CD14-positive monocyte (primary cell): ENCODE data around the gene CDH13. TPM values are rescaled to one million over a fixed set of nuclear protein-coding genes. Genes with fewer than 3 reads are reported as not detected.

Experiments
- DNase-seq, 3 donors: peaks; one replicate each; pipeline ENCODE4 v3.0.0-alpha.2; 2011 to 2022
- H2AFZ ChIP-seq: 2 replicates; pipeline ENCODE4 v1.6.0; 2012; ENCODE audit warnings: mild to moderate bottlenecking, low read depth, low read length, inconsistent platforms; ENCODE audit not compliant: insufficient read depth, poor library complexity, severe bottlenecking
- H3K27ac ChIP-seq, 2 donors: 1 replicate in 1 of 2; 2 replicates in 1 of 2; pipeline ENCODE4 v1.5.1; 2012 to 2013; ENCODE audit warnings: low read length in 2 of 2, control low read depth in 1 of 2, inconsistent platforms in 1 of 2, low read depth in 1 of 2, mild to moderate bottlenecking in 1 of 2
- H3K27me3 ChIP-seq, 2 donors: one replicate each; pipeline versions ENCODE4 v1.6.0 to v1.6.1; 2011 to 2013; ENCODE audit warnings: low read length in 2 of 2; ENCODE audit not compliant: control insufficient read depth in 2 of 2, insufficient read depth in 2 of 2
- H3K36me3 ChIP-seq, 2 donors: replicated peaks in 1 of 2; 1 replicate in 1 of 2; 2 replicates in 1 of 2; pipeline versions ENCODE4 v1.5.1 to v1.6.1; 2012 to 2013; ENCODE audit warnings: low read length in 2 of 2, control low read depth in 1 of 2, inconsistent platforms in 1 of 2, mild to moderate bottlenecking in 1 of 2; ENCODE audit not compliant: insufficient read depth in 2 of 2, control insufficient read depth in 1 of 2
- H3K4me1 ChIP-seq, 2 donors: 1 replicate in 1 of 2; 2 replicates in 1 of 2; pipeline versions ENCODE4 v1.5.1 to v1.6.1; 2012 to 2013; ENCODE audit warnings: low read length in 2 of 2, control low read depth in 1 of 2, inconsistent platforms in 1 of 2, mild to moderate bottlenecking in 1 of 2, moderate library complexity in 1 of 2; ENCODE audit not compliant: insufficient read depth in 2 of 2, control insufficient read depth in 1 of 2
- H3K4me2 ChIP-seq: replicated peaks from 2 replicates; pipeline ENCODE3; 2012; ENCODE audit warnings: low read length, moderate library complexity, mild to moderate bottlenecking; ENCODE audit not compliant: poor library complexity, severe bottlenecking; ENCODE audit errors: extremely low read depth
- H3K4me3 ChIP-seq, 3 experiments: fragments of 200-600 bp in 1 of 3; sonication (generic) in 1 of 3; replicated peaks in 1 of 3; 1 replicate in 2 of 3; 2 replicates in 1 of 3; pipeline ENCODE4 v1.5.1; 2011 to 2013; ENCODE audit warnings: low read length in 3 of 3, mild to moderate bottlenecking in 3 of 3, control low read depth in 2 of 3, low read depth in 2 of 3, inconsistent platforms in 1 of 3, moderate library complexity in 1 of 3
- H3K79me2 ChIP-seq: 2 replicates; pipeline ENCODE4 v1.6.0; 2012; ENCODE audit warnings: mild to moderate bottlenecking, control low read depth, inconsistent platforms, low read length, moderate library complexity; ENCODE audit not compliant: insufficient read depth
- H3K9ac ChIP-seq: 2 replicates; pipeline ENCODE4 v1.6.0; 2017; ENCODE audit warnings: low read length, mild to moderate bottlenecking; ENCODE audit not compliant: insufficient read depth, poor library complexity, severe bottlenecking
- H3K9me3 ChIP-seq, 2 donors: replicated peaks in 1 of 2; 1 replicate in 1 of 2; 2 replicates in 1 of 2; pipeline versions ENCODE4 v1.5.1 to v1.6.1; 2012 to 2013; ENCODE audit warnings: low read length in 2 of 2, control low read depth in 1 of 2; ENCODE audit not compliant: control insufficient read depth in 1 of 2, insufficient read depth in 1 of 2
- H4K20me1 ChIP-seq: 2 replicates; pipeline ENCODE4 v1.6.0; 2012; ENCODE audit warnings: mild to moderate bottlenecking, low read length, control low read depth, moderate library complexity; ENCODE audit not compliant: insufficient read depth
- H3K27ac Mint-ChIP-seq, 7 donors: one replicate each; pipeline ENCODE4 v1.8.0; 2020; ENCODE audit warnings: mild to moderate bottlenecking in 7 of 7, mixed read lengths in 7 of 7, moderate library complexity in 6 of 7, inconsistent platforms in 2 of 7
- H3K27me3 Mint-ChIP-seq, 3 donors: one replicate each; pipeline ENCODE4 v1.8.0; 2021 to 2022; ENCODE audit warnings: low read depth in 3 of 3, mild to moderate bottlenecking in 3 of 3, mixed read lengths in 3 of 3, moderate library complexity in 3 of 3, inconsistent platforms in 1 of 3
- H3K36me3 Mint-ChIP-seq, 2 donors: one replicate each; pipeline ENCODE4 v1.8.0; 2020; ENCODE audit warnings: mixed read lengths in 2 of 2, inconsistent platforms in 1 of 2, mild to moderate bottlenecking in 1 of 2
- H3K4me1 Mint-ChIP-seq: one replicate; pipeline ENCODE4 v1.8.0; 2020; ENCODE audit warnings: mild to moderate bottlenecking, mixed read lengths
- H3K4me3 Mint-ChIP-seq, 2 donors: one replicate each; pipeline ENCODE4 v1.8.0; 2020; ENCODE audit warnings: mild to moderate bottlenecking in 2 of 2, mixed read lengths in 2 of 2, moderate library complexity in 1 of 2
- H3K9me3 Mint-ChIP-seq, 7 donors: one replicate each; pipeline ENCODE4 v1.8.0; 2020 to 2022; ENCODE audit warnings: mixed read lengths in 7 of 7, mild to moderate bottlenecking in 6 of 7, moderate library complexity in 6 of 7, inconsistent platforms in 2 of 7
- CTCF ChIP-seq: fragments of 200-600 bp; IDR thresholded peaks from one replicate; pipeline ENCODE4 v1.8.0; 2022; ENCODE audit warnings: antibody characterized with exemption, mild to moderate bottlenecking
- WGBS: methylation state at CpG from one replicate; pipeline ENCODE4 v1.1.5; 2013; ENCODE audit warnings: missing lambda C conversion rate; ENCODE audit not compliant: insufficient coverage; 5-methylcytosine and 5-hydroxymethylcytosine counted together
- intact Hi-C, 2 donors: fragments of 100-400 bp; cut with micrococcal nuclease; formaldehyde crosslinking; loops; one replicate each; pipeline versions ENCODE4 v1.15.0 to v1.15.1; 2023
- polyA plus RNA-seq, 3 donors: library from polyadenylated mRNA; depleted of rRNA in 1 of 3; unstranded in 2 of 3; stranded (reverse) in 1 of 3; fragments of 300-500 nt in 2 of 3; fragments of >200 nt in 1 of 3; fragmentation: Illumina TruSeq in 2 of 3; gene quantifications; 1 replicate in 2 of 3; 2 replicates in 1 of 3; pipeline ENCODE4 v1.2.3, GENCODE V29; 2012 to 2021

CDH13 gene
- polyA plus RNA-seq, 3 donors, result 0.13 to 0.19 TPM; not detected in 1

GRCh38 chr16:82582975-82583374 lies 43.8 kb upstream of the CDH13 start:
- H3K27ac ChIP-seq, result no peak overlapping the region
- no peak for TF ChIP-seq CTCF
- no peaks in the 10 kb centered on the region for H3K36me3 ChIP-seq
- no peaks in the 10 kb centered on the region for H4K20me1 ChIP-seq
- no peaks in the 10 kb centered on the region for H3K79me2 ChIP-seq
- DNase-seq, result no peak
- 100% methylated on average over 4 of the region's 6 CpGs for WGBS
- no peak overlapping the region for H3K9ac ChIP-seq
- Mint-ChIP-seq H3K36me3 (no peaks in the 10 kb centered on the region), H3K27me3 (peaks cover 0 to 6% (median 0%) of the 10 kb centered on the region in 3 donors), H3K27ac (no peak overlapping the region), H3K4me1 (no peaks in the 10 kb centered on the region), H3K4me3 (no peak overlapping the region), H3K9me3 (no peaks in the 10 kb centered on the region)
- intact Hi-C loops, result no loop called here
- no peak overlapping the region for H3K4me3 ChIP-seq
- no peaks in the 10 kb centered on the region for H3K27me3 ChIP-seq
- no peaks in the 10 kb centered on the region for H3K9me3 ChIP-seq
- no peak overlapping the region for H2AFZ ChIP-seq
- H3K4me2 ChIP-seq, result no peak overlapping the region
- H3K4me1 ChIP-seq, result no peaks in the 10 kb centered on the region

- Mint-ChIP-seq H3K27me3 (peaks cover 0 to 6% (median 0%) of the 10 kb centered on the region in 3 donors), H3K9me3 (no peaks in the 10 kb centered on the region), H3K36me3 (no peaks in the 10 kb centered on the region), H3K4me3 (no peak overlapping the region), H3K27ac (no peak overlapping the region), H3K4me1 (no peaks in the 10 kb centered on the region)
- no peaks in the 10 kb centered on the region for H3K9me3 ChIP-seq
- H3K9ac ChIP-seq, result no peak overlapping the region
- no peaks in the 10 kb centered on the region for H3K79me2 ChIP-seq
- H3K4me1 ChIP-seq, result no peaks in the 10 kb centered on the region
- no peak overlapping the region for H3K4me3 ChIP-seq
- no peaks in the 10 kb centered on the region for H3K36me3 ChIP-seq
- no peak overlapping the region for H3K27ac ChIP-seq
- no peaks in the 10 kb centered on the region for H3K27me3 ChIP-seq
- no peaks in the 10 kb centered on the region for H4K20me1 ChIP-seq
- WGBS, result no CpG with 5 or more reads among the region's 3 CpGs
- no peak overlapping the region for H2AFZ ChIP-seq
- no peak overlapping the region for H3K4me2 ChIP-seq
- no peak for TF ChIP-seq CTCF
- no peak for DNase-seq
- intact Hi-C loops, result no loop called here
These were observed 43.3 kb upstream of the CDH13 start for GRCh38 chr16:82583422-82583821.
